Fibroblast of mammary gland (primary cell): ENCODE data around the gene DCP1A.

Source experiments
- DNase-seq: peaks from one replicate; pipeline ENCODE4 v3.0.0-alpha.2; 2010; ENCODE audit warnings: low read depth
- H3K4me3 ChIP-seq: 2 replicates; pipeline ENCODE4 v1.5.1; 2011; ENCODE audit warnings: low read depth, mild to moderate bottlenecking, low read length, moderate library complexity; ENCODE audit not compliant: control insufficient read depth
- TF ChIP-seq, protein P1 (sequence below): conservative IDR thresholded peaks from 2 replicates; pipeline ENCODE4 v1.5.1; 2011; ENCODE audit warnings: low read depth, low read length, inconsistent platforms; ENCODE audit not compliant: control insufficient read depth, insufficient read depth

DCP1A gene

DNA sequence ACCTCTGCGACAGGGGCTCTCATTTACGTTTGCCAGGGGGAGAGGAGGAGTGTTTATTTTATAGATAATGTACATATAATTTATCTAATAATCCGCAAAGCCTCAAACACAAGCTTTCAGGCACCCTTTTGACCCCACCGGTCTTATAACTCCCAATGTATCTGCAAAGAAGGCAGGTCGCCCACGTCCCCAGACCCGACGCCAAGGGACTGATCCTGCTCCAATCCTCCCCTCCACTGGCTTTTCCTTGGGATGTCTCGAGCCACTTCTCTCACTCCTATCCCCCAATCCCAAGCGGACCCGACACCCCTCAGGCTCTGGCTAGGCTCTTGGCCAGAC lies 452 bp downstream of the DCP1A start:
- peak overlapping the region; percentile 97 for H3K4me3 ChIP-seq
- no peak for DNase-seq

DNA sequence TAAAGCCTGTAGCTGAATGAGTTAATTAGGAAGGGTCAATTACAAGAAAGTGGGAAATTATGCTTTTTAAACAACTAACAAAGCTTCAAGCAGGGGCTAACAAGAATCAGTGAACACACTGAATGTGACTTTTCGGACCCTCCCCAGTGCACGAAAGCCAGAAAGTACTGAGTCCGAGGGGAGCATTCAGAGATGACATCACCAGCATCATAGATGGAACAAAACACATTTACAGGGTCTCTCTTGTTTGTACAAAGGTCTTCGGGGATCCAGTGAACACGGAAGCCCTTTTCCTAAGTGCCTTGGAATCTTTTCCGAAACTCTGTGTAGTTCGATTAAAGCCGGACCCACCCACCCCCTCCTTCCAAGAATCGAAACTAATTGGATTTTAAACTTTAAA lies 829 bp downstream of the DCP1A start:
- peak overlapping the region; percentile 97 for H3K4me3 ChIP-seq
- peak; percentile 38 for DNase-seq
- TF ChIP-seq, protein P1, sequence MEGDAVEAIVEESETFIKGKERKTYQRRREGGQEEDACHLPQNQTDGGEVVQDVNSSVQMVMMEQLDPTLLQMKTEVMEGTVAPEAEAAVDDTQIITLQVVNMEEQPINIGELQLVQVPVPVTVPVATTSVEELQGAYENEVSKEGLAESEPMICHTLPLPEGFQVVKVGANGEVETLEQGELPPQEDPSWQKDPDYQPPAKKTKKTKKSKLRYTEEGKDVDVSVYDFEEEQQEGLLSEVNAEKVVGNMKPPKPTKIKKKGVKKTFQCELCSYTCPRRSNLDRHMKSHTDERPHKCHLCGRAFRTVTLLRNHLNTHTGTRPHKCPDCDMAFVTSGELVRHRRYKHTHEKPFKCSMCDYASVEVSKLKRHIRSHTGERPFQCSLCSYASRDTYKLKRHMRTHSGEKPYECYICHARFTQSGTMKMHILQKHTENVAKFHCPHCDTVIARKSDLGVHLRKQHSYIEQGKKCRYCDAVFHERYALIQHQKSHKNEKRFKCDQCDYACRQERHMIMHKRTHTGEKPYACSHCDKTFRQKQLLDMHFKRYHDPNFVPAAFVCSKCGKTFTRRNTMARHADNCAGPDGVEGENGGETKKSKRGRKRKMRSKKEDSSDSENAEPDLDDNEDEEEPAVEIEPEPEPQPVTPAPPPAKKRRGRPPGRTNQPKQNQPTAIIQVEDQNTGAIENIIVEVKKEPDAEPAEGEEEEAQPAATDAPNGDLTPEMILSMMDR, result no peak

More for the DNA sequence above, 452 bp downstream of the DCP1A start:
- TF ChIP-seq, protein P1, result no peak

DNA sequence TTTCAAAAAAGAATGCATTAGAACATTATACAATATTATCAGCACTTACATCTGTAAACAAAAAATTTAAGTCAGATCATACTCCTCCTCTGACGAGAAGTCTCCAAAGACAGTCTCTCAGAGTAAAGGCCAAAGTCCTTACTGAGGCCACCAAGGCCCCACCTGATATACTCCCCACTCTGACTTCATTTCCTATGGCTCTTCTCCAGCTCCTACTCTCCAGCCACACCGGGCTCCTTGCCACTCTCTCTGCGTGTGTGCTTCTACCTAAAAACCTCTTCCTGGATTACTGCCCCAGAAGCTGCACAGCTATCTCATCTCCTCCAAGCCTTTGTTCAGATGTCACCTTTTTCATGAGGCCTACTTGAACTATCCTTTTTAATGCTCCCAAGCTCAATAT lies 5.0 kb downstream of the DCP1A start:
- DNase-seq, result peak; percentile 43
- no peak overlapping the region for H3K4me3 ChIP-seq
- TF ChIP-seq, protein P1, result no peak

DNA sequence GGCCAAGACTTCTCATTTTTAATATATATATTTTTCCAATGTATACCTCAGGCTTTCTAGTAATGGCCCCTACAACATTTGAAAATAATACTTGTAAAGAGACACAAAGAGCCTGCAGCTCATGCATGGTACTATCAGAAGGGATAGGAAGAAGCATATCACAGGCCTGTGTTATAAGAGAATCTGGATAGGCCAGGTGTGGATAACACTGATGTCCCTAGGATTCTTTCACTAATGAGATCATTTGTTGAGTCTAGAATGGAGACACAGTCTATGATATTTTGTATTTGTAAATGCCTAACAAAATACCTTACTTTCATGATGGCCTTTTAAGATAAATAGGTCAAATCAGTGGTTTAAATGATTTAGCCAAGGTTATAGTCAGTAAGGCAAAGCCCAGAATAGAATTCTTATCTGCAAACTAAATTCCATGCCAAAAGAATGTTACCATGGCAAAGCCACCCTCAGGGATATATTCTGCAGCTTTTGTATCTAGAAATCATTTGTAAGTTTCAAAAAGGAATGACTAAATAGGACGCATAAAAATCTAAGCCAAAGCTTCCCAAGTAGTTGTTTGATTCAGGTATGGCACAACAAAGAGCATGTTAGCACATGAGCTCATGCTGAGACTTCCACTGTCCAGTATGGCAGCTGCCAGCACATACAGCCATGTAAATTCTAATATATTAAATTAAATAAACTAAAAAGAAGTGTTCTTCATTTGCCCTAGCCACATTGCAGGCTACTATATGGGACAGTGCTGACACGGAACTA lies 10.0 kb downstream of the DCP1A start:
- DNase-seq, result no peak
- TF ChIP-seq, protein P1, result no peak
- H3K4me3 ChIP-seq, result no peak overlapping the region

DNA sequence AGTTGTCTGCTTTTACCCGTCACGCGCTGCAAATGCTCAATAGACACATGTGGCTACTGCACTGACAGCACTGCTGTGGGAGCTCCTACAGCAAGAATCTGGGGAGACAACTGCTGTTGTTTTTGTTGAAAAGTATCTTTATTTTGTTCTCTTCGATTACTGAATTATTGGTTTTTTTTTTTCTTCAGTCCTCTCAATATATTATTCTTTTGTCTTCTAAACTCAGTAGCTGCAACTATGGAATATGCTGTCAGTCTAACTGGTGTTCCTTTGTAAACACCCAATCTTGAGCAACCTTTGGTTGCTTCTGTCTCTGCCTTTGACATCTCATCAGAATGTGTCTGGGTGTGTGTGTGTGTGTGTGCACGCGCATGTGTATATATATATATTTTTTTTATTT lies 12.6 kb downstream of the DCP1A start:
- H3K4me3 ChIP-seq, result no peak overlapping the region
- no peak for DNase-seq
- TF ChIP-seq, protein P1, result no peak

DNA sequence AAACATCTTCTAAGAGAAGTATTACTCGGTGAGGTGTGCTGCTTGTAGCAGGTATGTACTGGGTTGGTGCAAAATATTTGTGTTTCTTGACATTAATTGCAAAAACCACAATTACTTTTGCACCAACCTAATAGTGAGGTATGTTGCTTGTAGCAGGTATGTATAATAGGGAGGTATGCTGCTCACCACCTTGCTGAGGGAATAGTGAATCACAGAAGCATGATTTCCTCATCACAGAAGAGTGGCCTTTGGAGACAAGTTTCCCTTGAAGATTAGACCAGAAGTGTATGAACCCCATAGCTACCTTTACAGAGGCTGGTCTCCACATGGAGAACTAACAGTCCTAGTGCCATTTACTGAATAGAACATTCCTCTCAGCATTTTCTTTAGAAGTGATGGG lies 15.5 kb downstream of the DCP1A start:
- TF ChIP-seq, protein P1, result no peak
- no peak overlapping the region for H3K4me3 ChIP-seq
- no peak for DNase-seq
